Hippocampal formation (tissue), 2 donors: ENCODE results near the gene STX16.
"Not testable (repeated sequence)": the region's sequence is repeated elsewhere in the genome, so short reads cannot be mapped to it uniquely, and the experiment has no call there.

ENCODE experiments used
- DNase-seq, 2 donors: peaks; one replicate each; lab custom pipeline; 2025; lab: John Stamatoyannopoulos, UW

Gene STX16

GRCh38 chr20:58636396-58636982 is 14.6 kb upstream of the STX16 start:
- no peak for DNase-seq

- DNase-seq, result no peak
These were observed 14.1 kb upstream of the STX16 start for GRCh38 chr20:58636983-58637421.

- DNase-seq, result no peak
These were observed 13.4 kb upstream of the STX16 start for GRCh38 chr20:58637466-58638213.

- DNase-seq, result no peak
These were observed 12.5 kb upstream of the STX16 start for GRCh38 chr20:58638467-58639181.

- DNase-seq, result no peak
These were observed 11.6 kb upstream of the STX16 start for GRCh38 chr20:58639182-58640146.

GRCh38 chr20:58640446-58640845 is 10.6 kb upstream of the STX16 start:
- DNase-seq, result no peak

GRCh38 chr20:58642441-58642840 is 8.6 kb upstream of the STX16 start:
- DNase-seq, result no peak

GRCh38 chr20:58642896-58643295 is 8.2 kb upstream of the STX16 start:
- DNase-seq, result not testable (repeated sequence)

- no peak for DNase-seq
These were observed 5.6 kb upstream of the STX16 start for GRCh38 chr20:58645412-58645968.

- DNase-seq, result no peak
These were observed 4.8 kb upstream of the STX16 start for GRCh38 chr20:58646257-58646656.

- DNase-seq, result no peak
These were observed 4.4 kb upstream of the STX16 start for GRCh38 chr20:58646703-58647102.

- DNase-seq, result no peak
These were observed 3.8 kb upstream of the STX16 start for GRCh38 chr20:58647162-58647795.

- DNase-seq, result no peak
These were observed 3.1 kb upstream of the STX16 start for GRCh38 chr20:58647796-58648501.

GRCh38 chr20:58648502-58648825 is 2.6 kb upstream of the STX16 start:
- DNase-seq, result not testable (repeated sequence)

GRCh38 chr20:58649288-58650180 is 1.5 kb upstream of the STX16 start:
- DNase-seq, result no peak

- DNase-seq, result peak in 1 of 2 donors; percentile 60
These were observed 805 bp upstream of the STX16 start for GRCh38 chr20:58650181-58650775.

GRCh38 chr20:58651559-58651945 is 469 bp downstream of the STX16 start:
- DNase-seq, result peak in 1 of 2 donors; percentile 65

GRCh38 chr20:58651946-58652605 is 993 bp downstream of the STX16 start:
- peak; percentile 24 to 49 for DNase-seq
